ENCODE measurements around the gene OGA.

DNA sequence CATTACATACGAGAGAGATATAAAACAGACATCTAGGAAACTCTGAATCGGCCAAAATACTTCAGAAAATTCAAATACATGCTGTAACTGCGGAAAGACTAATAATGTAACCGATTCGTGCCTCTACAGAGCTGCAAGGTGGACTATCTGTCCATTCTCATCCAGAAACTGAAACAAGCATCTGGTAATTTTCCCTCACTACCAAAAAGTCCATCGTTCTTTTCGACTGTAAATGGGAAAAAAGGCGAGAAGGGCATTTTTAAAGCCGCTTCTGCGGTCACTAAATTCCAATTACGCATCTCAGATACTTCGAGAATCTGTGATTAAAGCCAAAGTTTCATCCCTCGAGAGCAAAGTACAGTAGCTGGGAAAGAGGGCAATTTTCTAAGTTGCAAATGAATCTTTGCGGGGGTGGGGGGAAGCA, 1.3 kb downstream of the OGA start:
- TF ChIP-seq SUZ12 (IDR thresholded peaks at IDR 0.05; ENCODE audit: low read length) (no peak), ZNF274 (IDR thresholded peaks at IDR 0.05; ENCODE audit: borderline replicate concordance, extremely low read depth, low read length) (no peak), GABPA (IDR thresholded peaks at IDR 0.05; ENCODE audit: borderline replicate concordance, insufficient read depth, low read length) (no peak), CEBPB (IDR thresholded peaks at IDR 0.05; ENCODE audit: low read depth, low read length) (no peak), CHD2 (IDR thresholded peaks at IDR 0.05; ENCODE audit: low read length) (no peak), CHD1 (IDR thresholded peaks at IDR 0.05; ENCODE audit: low read depth, low read length) (no peak), POLR2AphosphoS5 (IDR thresholded peaks at IDR 0.05; ENCODE audit: low read depth, low read length) (no peak), CREB1 (IDR thresholded peaks at IDR 0.05) (no peak), BACH1 (IDR thresholded peaks at IDR 0.05; ENCODE audit: low read length) (no peak), TCF12 (IDR thresholded peaks at IDR 0.05; ENCODE audit: low read depth, low read length) (no peak)
- TF ChIP-seq, protein P1, sequence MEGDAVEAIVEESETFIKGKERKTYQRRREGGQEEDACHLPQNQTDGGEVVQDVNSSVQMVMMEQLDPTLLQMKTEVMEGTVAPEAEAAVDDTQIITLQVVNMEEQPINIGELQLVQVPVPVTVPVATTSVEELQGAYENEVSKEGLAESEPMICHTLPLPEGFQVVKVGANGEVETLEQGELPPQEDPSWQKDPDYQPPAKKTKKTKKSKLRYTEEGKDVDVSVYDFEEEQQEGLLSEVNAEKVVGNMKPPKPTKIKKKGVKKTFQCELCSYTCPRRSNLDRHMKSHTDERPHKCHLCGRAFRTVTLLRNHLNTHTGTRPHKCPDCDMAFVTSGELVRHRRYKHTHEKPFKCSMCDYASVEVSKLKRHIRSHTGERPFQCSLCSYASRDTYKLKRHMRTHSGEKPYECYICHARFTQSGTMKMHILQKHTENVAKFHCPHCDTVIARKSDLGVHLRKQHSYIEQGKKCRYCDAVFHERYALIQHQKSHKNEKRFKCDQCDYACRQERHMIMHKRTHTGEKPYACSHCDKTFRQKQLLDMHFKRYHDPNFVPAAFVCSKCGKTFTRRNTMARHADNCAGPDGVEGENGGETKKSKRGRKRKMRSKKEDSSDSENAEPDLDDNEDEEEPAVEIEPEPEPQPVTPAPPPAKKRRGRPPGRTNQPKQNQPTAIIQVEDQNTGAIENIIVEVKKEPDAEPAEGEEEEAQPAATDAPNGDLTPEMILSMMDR (IDR thresholded peaks at IDR 0.05; ENCODE audit: control extremely low read depth in 1 of 3, insufficient read depth in 1 of 3, low read depth in 1 of 3, low read length in 3 of 3): no peak
- TF ChIP-seq, protein P2, sequence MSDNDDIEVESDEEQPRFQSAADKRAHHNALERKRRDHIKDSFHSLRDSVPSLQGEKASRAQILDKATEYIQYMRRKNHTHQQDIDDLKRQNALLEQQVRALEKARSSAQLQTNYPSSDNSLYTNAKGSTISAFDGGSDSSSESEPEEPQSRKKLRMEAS (IDR thresholded peaks at IDR 0.05): no peak
- TF ChIP-seq, protein P3, sequence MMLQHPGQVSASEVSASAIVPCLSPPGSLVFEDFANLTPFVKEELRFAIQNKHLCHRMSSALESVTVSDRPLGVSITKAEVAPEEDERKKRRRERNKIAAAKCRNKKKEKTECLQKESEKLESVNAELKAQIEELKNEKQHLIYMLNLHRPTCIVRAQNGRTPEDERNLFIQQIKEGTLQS (IDR thresholded peaks at IDR 0.05; ENCODE audit: insufficient read depth, low read depth, low read length): no peak
- TF ChIP-seq, protein P4, sequence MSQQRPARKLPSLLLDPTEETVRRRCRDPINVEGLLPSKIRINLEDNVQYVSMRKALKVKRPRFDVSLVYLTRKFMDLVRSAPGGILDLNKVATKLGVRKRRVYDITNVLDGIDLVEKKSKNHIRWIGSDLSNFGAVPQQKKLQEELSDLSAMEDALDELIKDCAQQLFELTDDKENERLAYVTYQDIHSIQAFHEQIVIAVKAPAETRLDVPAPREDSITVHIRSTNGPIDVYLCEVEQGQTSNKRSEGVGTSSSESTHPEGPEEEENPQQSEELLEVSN (IDR thresholded peaks at IDR 0.05): no peak

Measured in H1 (cell line).